PFSK-1 (cell line): ENCODE data around the gene RND3.

ENCODE experiments used
- POLR2AphosphoS5 ChIP-seq: IDR thresholded peaks from 2 replicates; pipeline ENCODE4 v1.6.1; 2012; ENCODE audit warnings: low read depth, mild to moderate bottlenecking, control low read depth, low read length, moderate library complexity
- SIN3A ChIP-seq: IDR thresholded peaks from 2 replicates; pipeline ENCODE4 v1.6.1; 2012; ENCODE audit warnings: mild to moderate bottlenecking, low read length, moderate library complexity, borderline replicate concordance; ENCODE audit not compliant: insufficient read depth
- TAF1 ChIP-seq: IDR thresholded peaks from 2 replicates; pipeline ENCODE4 v1.6.1; 2012; ENCODE audit warnings: low read length, control low read depth, borderline replicate concordance; ENCODE audit not compliant: insufficient read depth
- TF ChIP-seq, protein P1 (sequence below), 2 experiments: IDR thresholded peaks; 2 replicates each; pipeline versions ENCODE4 v1.6.1 to v1.8.0; 2011 to 2012; ENCODE audit warnings: low read depth in 2 of 2, low read length in 2 of 2, control low read depth in 1 of 2, inconsistent platforms in 1 of 2, mild to moderate bottlenecking in 1 of 2, moderate library complexity in 1 of 2; ENCODE audit not compliant: insufficient read depth in 1 of 2

DNA sequence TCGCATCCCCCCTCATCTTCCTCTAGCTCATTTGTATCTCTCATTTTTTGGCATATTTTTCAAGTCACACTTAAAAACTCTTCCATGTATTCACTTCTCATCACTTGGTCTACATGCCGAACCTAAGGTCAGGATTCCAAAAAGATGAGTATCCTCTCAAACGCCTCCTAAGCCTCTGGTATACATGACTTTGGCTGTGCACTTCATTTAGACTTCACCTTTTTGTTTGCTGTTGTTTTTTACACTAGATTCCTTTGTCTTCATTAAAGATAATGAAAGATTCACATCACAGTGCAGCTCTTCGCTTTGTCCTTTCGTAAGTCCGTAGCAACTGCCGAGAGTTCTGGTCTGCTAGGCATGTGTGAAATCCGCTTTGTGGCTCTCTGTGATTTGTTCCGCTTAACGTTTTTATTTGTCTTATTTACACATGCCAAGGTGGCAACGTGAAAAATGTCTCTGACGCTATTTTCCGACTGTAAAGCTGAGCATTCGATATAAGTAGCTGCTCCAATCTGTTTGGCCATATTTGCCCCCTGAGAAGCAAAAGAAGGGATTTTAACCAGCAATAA lies 17.7 kb downstream of the RND3 start:
- no peak for TF ChIP-seq SIN3A
- TF ChIP-seq POLR2AphosphoS5: no peak
- TF ChIP-seq, protein P1, sequence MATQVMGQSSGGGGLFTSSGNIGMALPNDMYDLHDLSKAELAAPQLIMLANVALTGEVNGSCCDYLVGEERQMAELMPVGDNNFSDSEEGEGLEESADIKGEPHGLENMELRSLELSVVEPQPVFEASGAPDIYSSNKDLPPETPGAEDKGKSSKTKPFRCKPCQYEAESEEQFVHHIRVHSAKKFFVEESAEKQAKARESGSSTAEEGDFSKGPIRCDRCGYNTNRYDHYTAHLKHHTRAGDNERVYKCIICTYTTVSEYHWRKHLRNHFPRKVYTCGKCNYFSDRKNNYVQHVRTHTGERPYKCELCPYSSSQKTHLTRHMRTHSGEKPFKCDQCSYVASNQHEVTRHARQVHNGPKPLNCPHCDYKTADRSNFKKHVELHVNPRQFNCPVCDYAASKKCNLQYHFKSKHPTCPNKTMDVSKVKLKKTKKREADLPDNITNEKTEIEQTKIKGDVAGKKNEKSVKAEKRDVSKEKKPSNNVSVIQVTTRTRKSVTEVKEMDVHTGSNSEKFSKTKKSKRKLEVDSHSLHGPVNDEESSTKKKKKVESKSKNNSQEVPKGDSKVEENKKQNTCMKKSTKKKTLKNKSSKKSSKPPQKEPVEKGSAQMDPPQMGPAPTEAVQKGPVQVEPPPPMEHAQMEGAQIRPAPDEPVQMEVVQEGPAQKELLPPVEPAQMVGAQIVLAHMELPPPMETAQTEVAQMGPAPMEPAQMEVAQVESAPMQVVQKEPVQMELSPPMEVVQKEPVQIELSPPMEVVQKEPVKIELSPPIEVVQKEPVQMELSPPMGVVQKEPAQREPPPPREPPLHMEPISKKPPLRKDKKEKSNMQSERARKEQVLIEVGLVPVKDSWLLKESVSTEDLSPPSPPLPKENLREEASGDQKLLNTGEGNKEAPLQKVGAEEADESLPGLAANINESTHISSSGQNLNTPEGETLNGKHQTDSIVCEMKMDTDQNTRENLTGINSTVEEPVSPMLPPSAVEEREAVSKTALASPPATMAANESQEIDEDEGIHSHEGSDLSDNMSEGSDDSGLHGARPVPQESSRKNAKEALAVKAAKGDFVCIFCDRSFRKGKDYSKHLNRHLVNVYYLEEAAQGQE (IDR thresholded peaks at IDR 0.05; ENCODE audit: insufficient read depth in 1 of 2, low read depth in 2 of 2, low read length in 2 of 2): no peak
- TF ChIP-seq TAF1: no peak
